Neural progenitor cell (in vitro differentiated cells): ENCODE measurements around the gene GOLIM4. TPM values are rescaled to one million over a fixed set of nuclear protein-coding genes. Genes with fewer than 3 reads are reported as not detected.
A peak's percentile ranks its signal among the peaks of the same experiment; 100 is the strongest.

Experiments used
- DNase-seq: peaks from one replicate; pipeline ENCODE4 v3.0.0-alpha.2; 2016; ENCODE audit warnings: low spot score
- H2AFZ ChIP-seq: fragments of 200-600 bp; sonication (generic); replicated peaks from 2 replicates; pipeline ENCODE4 v1.6.1; 2016; ENCODE audit warnings: antibody characterized with exemption
- H3F3A ChIP-seq: fragments of 200-600 bp; sonication (generic); 2 replicates; pipeline ENCODE4 v1.6.1; 2016; ENCODE audit warnings: antibody characterized with exemption, low read depth
- H3K27ac ChIP-seq: fragments of 200-600 bp; sonication (generic); 2 replicates; pipeline ENCODE4 v1.5.1; 2016; ENCODE audit warnings: mild to moderate bottlenecking
- H3K27me3 ChIP-seq: fragments of 200-600 bp; sonication (generic); 2 replicates; pipeline ENCODE4 v1.6.1; 2016; ENCODE audit warnings: mild to moderate bottlenecking, moderate library complexity
- H3K36me3 ChIP-seq: fragments of 200-600 bp; sonication (generic); 2 replicates; pipeline ENCODE4 v1.5.1; 2016
- H3K4me1 ChIP-seq: fragments of 200-600 bp; sonication (generic); 2 replicates; pipeline ENCODE4 v1.6.1; 2016; ENCODE audit warnings: mixed run types
- H3K4me2 ChIP-seq: fragments of 200-600 bp; sonication (generic); 2 replicates; pipeline ENCODE4 v1.6.1; 2016
- H3K4me3 ChIP-seq: fragments of 200-600 bp; sonication (generic); 2 replicates; pipeline ENCODE4 v1.5.1; 2016
- H3K79me2 ChIP-seq: fragments of 200-600 bp; sonication (generic); 2 replicates; pipeline ENCODE4 v1.6.1; 2016; ENCODE audit warnings: low read depth
- H3K9ac ChIP-seq: fragments of 200-600 bp; sonication (generic); 2 replicates; pipeline ENCODE4 v1.6.1; 2016
- H3K9me3 ChIP-seq: fragments of 200-600 bp; sonication (generic); 2 replicates; pipeline ENCODE4 v1.5.1; 2016; ENCODE audit warnings: low read depth
- H4K20me1 ChIP-seq: fragments of 200-600 bp; sonication (generic); 2 replicates; pipeline ENCODE4 v1.6.1; 2016; ENCODE audit warnings: low read depth
- H3K27ac Mint-ChIP-seq: 3 replicates; pipeline ENCODE4 v1.8.0; 2021; ENCODE audit warnings: mixed read lengths
- H3K27me3 Mint-ChIP-seq: 2 replicates; pipeline ENCODE4 v1.8.0; 2022; ENCODE audit warnings: low read depth, mild to moderate bottlenecking, inconsistent platforms, moderate library complexity, mixed read lengths; ENCODE audit not compliant: insufficient read depth
- H3K36me3 Mint-ChIP-seq: 3 replicates; pipeline ENCODE4 v1.8.0; 2021; ENCODE audit warnings: mixed read lengths
- H3K4me1 Mint-ChIP-seq: 3 replicates; pipeline ENCODE4 v1.8.0; 2021; ENCODE audit warnings: mixed read lengths
- H3K4me3 Mint-ChIP-seq: 3 replicates; pipeline ENCODE4 v1.8.0; 2021; ENCODE audit warnings: mild to moderate bottlenecking, moderate library complexity, mixed read lengths
- H3K9me3 Mint-ChIP-seq: 3 replicates; pipeline ENCODE4 v1.8.0; 2020; ENCODE audit warnings: mixed read lengths
- EZH2 ChIP-seq: fragments of 200-600 bp; sonication (generic); IDR thresholded peaks from 2 replicates; pipeline ENCODE4 v1.6.1; 2017; ENCODE audit warnings: antibody characterized with exemption, mild to moderate bottlenecking, moderate library complexity
- EZH2phosphoT487 ChIP-seq: fragments of 200-600 bp; sonication (generic); IDR thresholded peaks from 2 replicates; pipeline ENCODE4 v1.6.1; 2017; ENCODE audit warnings: antibody characterized with exemption
- total RNA-seq: library from RNA; depleted of rRNA; stranded (reverse); fragments of >200 nt; gene quantifications from 2 replicates; pipeline ENCODE4 v1.2.3, GENCODE V29; 2015; ENCODE audit warnings: low replicate concordance
- TF ChIP-seq, protein P1 (sequence below): fragments of 200-600 bp; sonication (generic); IDR thresholded peaks from 2 replicates; pipeline ENCODE4 v1.5.1; 2017; ENCODE audit warnings: antibody characterized with exemption, mild to moderate bottlenecking

Gene GOLIM4
- total RNA-seq, 1 donor from 2014 or later: 22.9 TPM

DNA sequence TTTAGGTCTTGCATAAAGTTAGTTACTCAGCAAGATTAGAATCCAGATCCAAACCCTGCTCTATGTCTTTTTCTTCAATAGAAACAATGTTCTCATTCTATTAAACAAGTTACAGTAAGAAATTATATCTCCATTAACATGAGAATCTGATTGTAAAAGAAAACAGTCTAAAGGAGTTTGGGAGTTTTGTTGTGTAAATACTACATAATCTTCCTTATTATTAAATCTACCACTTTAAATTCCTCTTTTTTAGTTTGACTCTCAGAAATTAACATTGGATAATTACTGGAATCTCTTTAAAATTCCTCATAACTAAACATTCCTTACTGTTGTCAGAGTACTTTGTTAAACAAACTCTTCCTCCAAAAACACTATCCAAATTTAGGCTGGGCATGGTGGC lies 1.7 kb upstream of the GOLIM4 start:
- Histone ChIP-seq H3K4me2 (no peak overlapping the region), H3K4me3 (no peak overlapping the region), H3K36me3 (no peaks in the 10 kb centered on the region), H2AFZ (no peak overlapping the region), H3K79me2 (peaks cover 22% of the 10 kb centered on the region), H3K9me3 (no peaks in the 10 kb centered on the region), H4K20me1 (peaks cover 23% of the 10 kb centered on the region), H3K27ac (no peak overlapping the region), H3K4me1 (peaks cover 19% of the 10 kb centered on the region), H3K9ac (no peak overlapping the region), H3F3A (peaks cover 18% of the 10 kb centered on the region), H3K27me3 (no peaks in the 10 kb centered on the region)
- Mint-ChIP-seq H3K36me3 (no peaks in the 10 kb centered on the region), H3K27ac (no peak overlapping the region), H3K4me3 (no peak overlapping the region), H3K27me3 (no peaks in the 10 kb centered on the region), H3K9me3 (no peaks in the 10 kb centered on the region), H3K4me1 (peaks cover 24% of the 10 kb centered on the region)
- no peak for DNase-seq
- TF ChIP-seq EZH2phosphoT487 (no peak), EZH2 (no peak)
- TF ChIP-seq, protein P1, sequence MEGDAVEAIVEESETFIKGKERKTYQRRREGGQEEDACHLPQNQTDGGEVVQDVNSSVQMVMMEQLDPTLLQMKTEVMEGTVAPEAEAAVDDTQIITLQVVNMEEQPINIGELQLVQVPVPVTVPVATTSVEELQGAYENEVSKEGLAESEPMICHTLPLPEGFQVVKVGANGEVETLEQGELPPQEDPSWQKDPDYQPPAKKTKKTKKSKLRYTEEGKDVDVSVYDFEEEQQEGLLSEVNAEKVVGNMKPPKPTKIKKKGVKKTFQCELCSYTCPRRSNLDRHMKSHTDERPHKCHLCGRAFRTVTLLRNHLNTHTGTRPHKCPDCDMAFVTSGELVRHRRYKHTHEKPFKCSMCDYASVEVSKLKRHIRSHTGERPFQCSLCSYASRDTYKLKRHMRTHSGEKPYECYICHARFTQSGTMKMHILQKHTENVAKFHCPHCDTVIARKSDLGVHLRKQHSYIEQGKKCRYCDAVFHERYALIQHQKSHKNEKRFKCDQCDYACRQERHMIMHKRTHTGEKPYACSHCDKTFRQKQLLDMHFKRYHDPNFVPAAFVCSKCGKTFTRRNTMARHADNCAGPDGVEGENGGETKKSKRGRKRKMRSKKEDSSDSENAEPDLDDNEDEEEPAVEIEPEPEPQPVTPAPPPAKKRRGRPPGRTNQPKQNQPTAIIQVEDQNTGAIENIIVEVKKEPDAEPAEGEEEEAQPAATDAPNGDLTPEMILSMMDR: no peak

DNA sequence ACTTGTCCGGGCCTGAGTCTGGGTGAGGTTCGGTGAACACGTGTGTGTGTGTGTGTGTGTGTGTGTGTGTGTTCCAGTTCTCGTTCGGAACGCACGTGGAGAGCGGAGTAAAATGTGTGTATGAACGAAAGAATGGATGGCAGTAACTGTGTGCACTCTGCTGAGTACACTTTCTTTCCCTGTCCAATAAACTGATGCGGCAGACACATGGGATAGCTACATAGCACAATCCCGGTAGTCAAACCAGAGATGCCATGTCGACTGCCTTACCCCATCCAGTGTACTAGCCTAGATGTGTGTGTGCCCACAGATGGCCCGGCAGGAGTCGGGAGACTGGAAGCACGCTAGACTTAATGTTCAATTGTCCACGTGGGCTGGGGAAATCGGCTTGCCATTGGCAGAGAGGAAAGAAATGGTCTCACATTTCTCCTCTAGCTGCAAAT lies 507 bp upstream of the GOLIM4 start:
- peak overlapping the region; percentile 89 for H2AFZ ChIP-seq
- peaks cover 27% of the 10 kb centered on the region for H3K4me1 ChIP-seq
- H3K4me3 Mint-ChIP-seq: peak overlapping the region; percentile 93
- no peaks in the 10 kb centered on the region for H3K27me3 ChIP-seq
- peak overlapping the region; percentile 97 for H3K4me2 ChIP-seq
- peaks cover 18% of the 10 kb centered on the region for H3F3A ChIP-seq
- peaks cover 34% of the 10 kb centered on the region for H4K20me1 ChIP-seq
- peaks cover 34% of the 10 kb centered on the region for H3K79me2 ChIP-seq
- no peaks in the 10 kb centered on the region for H3K9me3 Mint-ChIP-seq
- peak; percentile 67 for DNase-seq
- TF ChIP-seq EZH2 (no peak), EZH2phosphoT487 (no peak)
- TF ChIP-seq, protein P1: no peak
- H3K4me1 Mint-ChIP-seq: peaks cover 32% of the 10 kb centered on the region
- peak overlapping the region; percentile 78 for H3K4me3 ChIP-seq
- no peak overlapping the region for H3K27ac ChIP-seq
- no peaks in the 10 kb centered on the region for H3K36me3 ChIP-seq
- H3K9ac ChIP-seq: no peak overlapping the region
- H3K36me3 Mint-ChIP-seq: no peaks in the 10 kb centered on the region
- H3K27ac Mint-ChIP-seq: peak overlapping the region; percentile 35
- H3K27me3 Mint-ChIP-seq: no peaks in the 10 kb centered on the region
- no peaks in the 10 kb centered on the region for H3K9me3 ChIP-seq

DNA sequence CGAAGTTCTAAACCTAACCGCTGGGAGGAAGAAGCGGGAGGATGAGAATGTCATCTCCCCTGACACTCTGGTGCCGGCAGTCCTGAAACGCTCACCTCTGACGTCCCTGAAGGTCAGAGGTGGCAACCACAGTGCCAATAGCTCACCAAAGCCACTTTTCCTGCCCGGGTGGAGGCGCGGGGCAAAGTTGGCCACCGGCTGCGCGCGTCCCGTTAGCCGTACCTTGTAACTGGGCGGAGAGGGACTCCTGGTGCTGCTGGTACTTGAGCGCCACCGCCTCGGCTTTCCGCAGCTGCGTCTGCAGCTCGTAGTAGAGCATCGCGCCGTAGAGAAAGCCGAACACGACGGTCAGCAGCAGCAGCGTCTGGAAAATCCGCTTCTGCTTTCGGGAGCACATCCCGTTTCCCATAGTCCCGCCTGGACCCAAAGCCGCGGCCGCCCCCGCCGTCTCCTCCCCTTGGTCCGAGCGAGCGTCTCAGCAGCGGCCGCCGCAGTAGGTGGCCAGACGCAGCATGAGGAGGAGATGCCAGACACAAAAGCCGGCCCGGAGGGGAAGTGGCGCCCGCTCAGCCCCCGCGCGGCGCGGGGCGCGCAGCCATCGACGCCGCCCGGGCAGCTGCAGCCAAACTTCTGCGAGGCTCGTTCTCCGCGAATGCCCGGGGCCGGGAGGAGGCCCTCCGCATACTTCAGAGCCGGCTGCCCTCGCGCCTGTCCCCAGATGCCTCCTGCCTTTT lies 680 bp downstream of the GOLIM4 start:
- peak overlapping the region; percentile 97 for H3K4me2 ChIP-seq
- Mint-ChIP-seq H3K4me1 (peaks cover 32% of the 10 kb centered on the region), H3K27me3 (no peaks in the 10 kb centered on the region), H3K4me3 (peak overlapping the region; percentile 93), H3K27ac (peak overlapping the region; percentile 82), H3K36me3 (no peaks in the 10 kb centered on the region), H3K9me3 (no peaks in the 10 kb centered on the region)
- peak overlapping the region; percentile 78 for H3K4me3 ChIP-seq
- no peaks in the 10 kb centered on the region for H3K36me3 ChIP-seq
- peaks cover 18% of the 10 kb centered on the region for H3F3A ChIP-seq
- peak overlapping the region; percentile 4 for H3K9ac ChIP-seq
- H3K79me2 ChIP-seq: peaks cover 45% of the 10 kb centered on the region
- peak overlapping the region; percentile 89 for H2AFZ ChIP-seq
- H3K27ac ChIP-seq: peak overlapping the region; percentile 53
- peak; percentile 82 for DNase-seq
- TF ChIP-seq EZH2 (no peak), EZH2phosphoT487 (no peak)
- TF ChIP-seq, protein P1: peak; percentile 32
- no peaks in the 10 kb centered on the region for H3K27me3 ChIP-seq
- H3K9me3 ChIP-seq: no peaks in the 10 kb centered on the region
- peaks cover 27% of the 10 kb centered on the region for H3K4me1 ChIP-seq
- peaks cover 45% of the 10 kb centered on the region for H4K20me1 ChIP-seq
